Neural progenitor cell (in vitro differentiated cells): ENCODE data around the gene TLE6. TPM values are rescaled to one million over a fixed set of nuclear protein-coding genes. Genes with fewer than 3 reads are reported as not detected.
A peak's percentile ranks its signal among the peaks of the same experiment; 100 is the strongest.

Experiments used
- DNase-seq: peaks from one replicate; pipeline ENCODE4 v3.0.0-alpha.2; 2016; ENCODE audit warnings: low spot score
- H2AFZ ChIP-seq: fragments of 200-600 bp; sonication (generic); replicated peaks from 2 replicates; pipeline ENCODE4 v1.6.1; 2016; ENCODE audit warnings: antibody characterized with exemption
- H3F3A ChIP-seq: fragments of 200-600 bp; sonication (generic); 2 replicates; pipeline ENCODE4 v1.6.1; 2016; ENCODE audit warnings: antibody characterized with exemption, low read depth
- H3K27ac ChIP-seq: fragments of 200-600 bp; sonication (generic); 2 replicates; pipeline ENCODE4 v1.5.1; 2016; ENCODE audit warnings: mild to moderate bottlenecking
- H3K27me3 ChIP-seq: fragments of 200-600 bp; sonication (generic); 2 replicates; pipeline ENCODE4 v1.6.1; 2016; ENCODE audit warnings: mild to moderate bottlenecking, moderate library complexity
- H3K36me3 ChIP-seq: fragments of 200-600 bp; sonication (generic); 2 replicates; pipeline ENCODE4 v1.5.1; 2016
- H3K4me1 ChIP-seq: fragments of 200-600 bp; sonication (generic); 2 replicates; pipeline ENCODE4 v1.6.1; 2016; ENCODE audit warnings: mixed run types
- H3K4me2 ChIP-seq: fragments of 200-600 bp; sonication (generic); 2 replicates; pipeline ENCODE4 v1.6.1; 2016
- H3K4me3 ChIP-seq: fragments of 200-600 bp; sonication (generic); 2 replicates; pipeline ENCODE4 v1.5.1; 2016
- H3K79me2 ChIP-seq: fragments of 200-600 bp; sonication (generic); 2 replicates; pipeline ENCODE4 v1.6.1; 2016; ENCODE audit warnings: low read depth
- H3K9ac ChIP-seq: fragments of 200-600 bp; sonication (generic); 2 replicates; pipeline ENCODE4 v1.6.1; 2016
- H3K9me3 ChIP-seq: fragments of 200-600 bp; sonication (generic); 2 replicates; pipeline ENCODE4 v1.5.1; 2016; ENCODE audit warnings: low read depth
- H4K20me1 ChIP-seq: fragments of 200-600 bp; sonication (generic); 2 replicates; pipeline ENCODE4 v1.6.1; 2016; ENCODE audit warnings: low read depth
- H3K27ac Mint-ChIP-seq: 3 replicates; pipeline ENCODE4 v1.8.0; 2021; ENCODE audit warnings: mixed read lengths
- H3K27me3 Mint-ChIP-seq: 2 replicates; pipeline ENCODE4 v1.8.0; 2022; ENCODE audit warnings: low read depth, mild to moderate bottlenecking, inconsistent platforms, moderate library complexity, mixed read lengths; ENCODE audit not compliant: insufficient read depth
- H3K36me3 Mint-ChIP-seq: 3 replicates; pipeline ENCODE4 v1.8.0; 2021; ENCODE audit warnings: mixed read lengths
- H3K4me1 Mint-ChIP-seq: 3 replicates; pipeline ENCODE4 v1.8.0; 2021; ENCODE audit warnings: mixed read lengths
- H3K4me3 Mint-ChIP-seq: 3 replicates; pipeline ENCODE4 v1.8.0; 2021; ENCODE audit warnings: mild to moderate bottlenecking, moderate library complexity, mixed read lengths
- H3K9me3 Mint-ChIP-seq: 3 replicates; pipeline ENCODE4 v1.8.0; 2020; ENCODE audit warnings: mixed read lengths
- CTCF ChIP-seq: fragments of 200-600 bp; sonication (generic); IDR thresholded peaks from 2 replicates; pipeline ENCODE4 v1.5.1; 2017; ENCODE audit warnings: antibody characterized with exemption, mild to moderate bottlenecking
- EZH2 ChIP-seq: fragments of 200-600 bp; sonication (generic); IDR thresholded peaks from 2 replicates; pipeline ENCODE4 v1.6.1; 2017; ENCODE audit warnings: antibody characterized with exemption, mild to moderate bottlenecking, moderate library complexity
- EZH2phosphoT487 ChIP-seq: fragments of 200-600 bp; sonication (generic); IDR thresholded peaks from 2 replicates; pipeline ENCODE4 v1.6.1; 2017; ENCODE audit warnings: antibody characterized with exemption
- total RNA-seq: library from RNA; depleted of rRNA; stranded (reverse); fragments of >200 nt; gene quantifications from 2 replicates; pipeline ENCODE4 v1.2.3, GENCODE V29; 2015; ENCODE audit warnings: low replicate concordance

The TLE6 gene
- total RNA-seq, 1 donor from 2014 or later, result 0.22 TPM

- H3K9me3 ChIP-seq, result no peaks in the 10 kb centered on the region
- H3K79me2 ChIP-seq, result no peaks in the 10 kb centered on the region
- DNase-seq, result peak; percentile 43
- H2AFZ ChIP-seq, result no peak overlapping the region
- H3K4me3 ChIP-seq, result no peak overlapping the region
- H3K27ac ChIP-seq, result no peak overlapping the region
- TF ChIP-seq EZH2, result no peak
- no peak for TF ChIP-seq EZH2phosphoT487
- no peak for TF ChIP-seq CTCF
- Mint-ChIP-seq H3K4me3 (no peak overlapping the region), H3K27ac (no peak overlapping the region), H3K36me3 (no peaks in the 10 kb centered on the region), H3K9me3 (no peaks in the 10 kb centered on the region), H3K4me1 (peaks cover 7% of the 10 kb centered on the region), H3K27me3 (peaks cover 32% of the 10 kb centered on the region)
- no peaks in the 10 kb centered on the region for H3K36me3 ChIP-seq
- no peak overlapping the region for H3K9ac ChIP-seq
- H3K27me3 ChIP-seq, result peaks cover 5% of the 10 kb centered on the region
- no peak overlapping the region for H3K4me2 ChIP-seq
- no peaks in the 10 kb centered on the region for H3K4me1 ChIP-seq
- H3F3A ChIP-seq, result no peaks in the 10 kb centered on the region
- H4K20me1 ChIP-seq, result no peaks in the 10 kb centered on the region
These were observed 15.6 kb downstream of the TLE6 start for GRCh38 chr19:2992958-2993357.

GRCh38 chr19:2993579-2993978, 16.2 kb downstream of the TLE6 start:
- Histone ChIP-seq H3K36me3 (no peaks in the 10 kb centered on the region), H2AFZ (no peak overlapping the region), H4K20me1 (no peaks in the 10 kb centered on the region), H3K4me3 (no peak overlapping the region), H3K79me2 (no peaks in the 10 kb centered on the region), H3F3A (no peaks in the 10 kb centered on the region), H3K4me1 (no peaks in the 10 kb centered on the region), H3K9ac (no peak overlapping the region), H3K9me3 (no peaks in the 10 kb centered on the region), H3K27me3 (peaks cover 5% of the 10 kb centered on the region), H3K4me2 (no peak overlapping the region), H3K27ac (no peak overlapping the region)
- H3K27me3 Mint-ChIP-seq, result peaks cover 33% of the 10 kb centered on the region
- no peaks in the 10 kb centered on the region for H3K36me3 Mint-ChIP-seq
- H3K9me3 Mint-ChIP-seq, result no peaks in the 10 kb centered on the region
- H3K4me1 Mint-ChIP-seq, result peaks cover 4% of the 10 kb centered on the region
- DNase-seq, result no peak
- no peak for TF ChIP-seq EZH2
- no peak for TF ChIP-seq EZH2phosphoT487
- no peak for TF ChIP-seq CTCF
- no peak overlapping the region for H3K27ac Mint-ChIP-seq
- no peak overlapping the region for H3K4me3 Mint-ChIP-seq

GRCh38 chr19:2994588-2995131, 17.3 kb downstream of the TLE6 start:
- H3F3A ChIP-seq, result no peaks in the 10 kb centered on the region
- no peak overlapping the region for H2AFZ ChIP-seq
- no peak overlapping the region for H3K4me2 ChIP-seq
- H4K20me1 ChIP-seq, result no peaks in the 10 kb centered on the region
- Mint-ChIP-seq H3K4me3 (no peak overlapping the region), H3K27ac (no peak overlapping the region), H3K9me3 (peaks cover 3% of the 10 kb centered on the region), H3K27me3 (peaks cover 30% of the 10 kb centered on the region), H3K36me3 (no peaks in the 10 kb centered on the region), H3K4me1 (peaks cover 2% of the 10 kb centered on the region)
- no peaks in the 10 kb centered on the region for H3K27me3 ChIP-seq
- H3K9me3 ChIP-seq, result no peaks in the 10 kb centered on the region
- H3K27ac ChIP-seq, result no peak overlapping the region
- TF ChIP-seq EZH2phosphoT487, result no peak
- no peak for TF ChIP-seq EZH2
- TF ChIP-seq CTCF, result no peak
- no peak overlapping the region for H3K9ac ChIP-seq
- no peaks in the 10 kb centered on the region for H3K4me1 ChIP-seq
- H3K36me3 ChIP-seq, result no peaks in the 10 kb centered on the region
- H3K79me2 ChIP-seq, result no peaks in the 10 kb centered on the region
- H3K4me3 ChIP-seq, result no peak overlapping the region
- no peak for DNase-seq
